Forelimb muscle (tissue), 1 donor: ENCODE measurements around the gene LMF1. TPM values are rescaled to one million over a fixed set of nuclear protein-coding genes. Genes with fewer than 3 reads are reported as not detected.

Experiments
- DNase-seq: peaks from one replicate; pipeline ENCODE4 v3.0.0-alpha.2; 2013; ENCODE audit warnings: low read depth
- polyA plus RNA-seq: library from polyadenylated mRNA; unstranded; fragments of 120-200 nt; gene quantifications from one replicate; pipeline ENCODE4 v1.2.1, GENCODE V29; 2013; ENCODE audit not compliant: insufficient read length

LMF1 gene
- polyA plus RNA-seq, 1 donor: 9.4 TPM

GRCh38 chr16:813916-814412, 156.8 kb downstream of the LMF1 start:
- no peak for DNase-seq

GRCh38 chr16:813204-813915, 157.4 kb downstream of the LMF1 start:
- DNase-seq: no peak

GRCh38 chr16:808085-808386, 162.7 kb downstream of the LMF1 start:
- no peak for DNase-seq

- peak; percentile 63 for DNase-seq
These were observed 163.3 kb downstream of the LMF1 start for GRCh38 chr16:807347-808084.

GRCh38 chr16:805474-805873, 165.3 kb downstream of the LMF1 start:
- DNase-seq: no peak

GRCh38 chr16:804193-805048, 166.4 kb downstream of the LMF1 start:
- no peak for DNase-seq

GRCh38 chr16:803754-804080, 167.1 kb downstream of the LMF1 start:
- no peak for DNase-seq

Other genes with a start within 250 kb of the LMF1 start
- gene ANTKMT, start 249.8 kb downstream of the LMF1 start, polyA plus RNA-seq: 15.4 TPM
- 1.5 TPM for gene CCDC78, start 244.5 kb downstream of the LMF1 start, polyA plus RNA-seq
- 3.2 TPM for gene HAGHL, start 243.9 kb downstream of the LMF1 start, polyA plus RNA-seq
- 18.0 TPM for gene CIAO3, start 230.0 kb downstream of the LMF1 start, polyA plus RNA-seq
- 0.34 TPM for gene MSLN, start 210.2 kb downstream of the LMF1 start, polyA plus RNA-seq
- 10.3 TPM for gene RPUSD1, start 182.6 kb downstream of the LMF1 start, polyA plus RNA-seq
- 15.4 TPM for gene CHTF18, start 182.4 kb downstream of the LMF1 start, polyA plus RNA-seq
- gene GNG13, start 170.2 kb downstream of the LMF1 start, polyA plus RNA-seq: not detected
- 36.9 TPM for gene SOX8, start 10.8 kb upstream of the LMF1 start, polyA plus RNA-seq
- gene SSTR5, start 101.8 kb upstream of the LMF1 start, polyA plus RNA-seq: not detected
- gene C1QTNF8, start 125.3 kb upstream of the LMF1 start, polyA plus RNA-seq: not detected
- 51.6 TPM for gene CACNA1H, start 182.1 kb upstream of the LMF1 start, polyA plus RNA-seq